Measurements from ENCODE around the gene FOS.

FOS gene

GRCh38 chr14:75274899-75275569 is 3.6 kb upstream of the FOS start:
- H3K27ac ChIP-seq, result peak overlapping the region; percentile 99
- H3K9me3 ChIP-seq, result no peaks in the 10 kb centered on the region
- peak overlapping the region; percentile 97 for H3K4me3 ChIP-seq (ENCODE audit: low read depth in 1 of 2, low read length in 1 of 2)
- peak; percentile 24 for TF ChIP-seq CTCF (IDR thresholded peaks at IDR 0.05)
- H3K4me1 ChIP-seq (ENCODE audit: control insufficient read depth in 1 of 2, insufficient read depth in 1 of 2, low read depth in 1 of 2, low read length in 1 of 2), result peaks cover 54 to 63% of the 10 kb centered on the region in 2 experiments
- peaks cover 14% of the 10 kb centered on the region for H3K36me3 ChIP-seq
- H3K27me3 ChIP-seq, result no peaks in the 10 kb centered on the region

GRCh38 chr14:75275598-75275997 is 3.0 kb upstream of the FOS start:
- no peaks in the 10 kb centered on the region for H3K9me3 ChIP-seq
- H3K4me1 ChIP-seq (ENCODE audit: control insufficient read depth in 1 of 2, insufficient read depth in 1 of 2, low read depth in 1 of 2, low read length in 1 of 2), result peaks cover 59 to 62% of the 10 kb centered on the region in 2 experiments
- no peak for TF ChIP-seq CTCF (IDR thresholded peaks at IDR 0.05)
- peak overlapping the region; percentile 99 for H3K27ac ChIP-seq
- H3K36me3 ChIP-seq, result peaks cover 19% of the 10 kb centered on the region
- H3K27me3 ChIP-seq, result no peaks in the 10 kb centered on the region
- peak overlapping the region; percentile 97 for H3K4me3 ChIP-seq (ENCODE audit: low read depth in 1 of 2, low read length in 1 of 2)

- Histone ChIP-seq H3K27ac (peak overlapping the region; percentile 99), H3K4me3 (ENCODE audit: low read depth in 1 of 2, low read length in 1 of 2) (peak overlapping the region; percentile 97), H3K4me1 (ENCODE audit: control insufficient read depth in 1 of 2, insufficient read depth in 1 of 2, low read depth in 1 of 2, low read length in 1 of 2) (peaks cover 71% of the 10 kb centered on the region in 2 experiments)
Observed at GRCh38 chr14:75277008-75277814, 1.4 kb upstream of the FOS start.

GRCh38 chr14:75277815-75278421 is 710 bp upstream of the FOS start:
- Histone ChIP-seq H3K36me3 (peaks cover 42% of the 10 kb centered on the region), H3K9me3 (peaks cover 7% of the 10 kb centered on the region), H3K4me1 (ENCODE audit: control insufficient read depth in 1 of 2, insufficient read depth in 1 of 2, low read depth in 1 of 2, low read length in 1 of 2) (peaks cover 71% of the 10 kb centered on the region in 2 experiments), H3K27ac (peak overlapping the region; percentile 99), H3K27me3 (no peaks in the 10 kb centered on the region), H3K4me3 (ENCODE audit: low read depth in 1 of 2, low read length in 1 of 2) (peak overlapping the region; percentile 97)
- TF ChIP-seq CTCF (IDR thresholded peaks at IDR 0.05), result no peak

More at GRCh38 chr14:75277008-75277814, 1.4 kb upstream of the FOS start:
- Histone ChIP-seq H3K36me3 (peaks cover 35% of the 10 kb centered on the region), H3K27me3 (no peaks in the 10 kb centered on the region), H3K9me3 (peaks cover 7% of the 10 kb centered on the region)
- TF ChIP-seq CTCF (IDR thresholded peaks at IDR 0.05), result peak; percentile 54

- no peak for TF ChIP-seq CTCF (IDR thresholded peaks at IDR 0.05)
- H3K27me3 ChIP-seq, result no peaks in the 10 kb centered on the region
- peaks cover 69 to 70% of the 10 kb centered on the region in 2 experiments for H3K4me1 ChIP-seq (ENCODE audit: control insufficient read depth in 1 of 2, insufficient read depth in 1 of 2, low read depth in 1 of 2, low read length in 1 of 2)
Observed at GRCh38 chr14:75279153-75279762, 630 bp downstream of the FOS start.

More at GRCh38 chr14:75279153-75279762, 630 bp downstream of the FOS start:
- H3K9me3 ChIP-seq, result peaks cover 7% of the 10 kb centered on the region
- peak overlapping the region; percentile 97 for H3K4me3 ChIP-seq (ENCODE audit: low read depth in 1 of 2, low read length in 1 of 2)
- H3K27ac ChIP-seq, result peak overlapping the region; percentile 99
- H3K36me3 ChIP-seq, result peaks cover 43% of the 10 kb centered on the region

All from neutrophil (primary cell).